Measurements from ENCODE around the gene RAB11FIP3. TPM values are rescaled to one million over a fixed set of nuclear protein-coding genes. Genes with fewer than 3 reads are reported as not detected.
A peak's percentile ranks its signal among the peaks of the same experiment; 100 is the strongest.

The RAB11FIP3 gene
- total and polyA plus RNA-seq, 2 of the 13 experiments (the other 11 are each of a cell fraction or from before 2014, with no cell fraction given), result 34.3 to 57.6 TPM

GRCh38 chr16:520847-521246, 95.4 kb downstream of the RAB11FIP3 start (continued):
- TF ChIP-seq, protein P1, sequence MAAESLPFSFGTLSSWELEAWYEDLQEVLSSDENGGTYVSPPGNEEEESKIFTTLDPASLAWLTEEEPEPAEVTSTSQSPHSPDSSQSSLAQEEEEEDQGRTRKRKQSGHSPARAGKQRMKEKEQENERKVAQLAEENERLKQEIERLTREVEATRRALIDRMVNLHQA (CRISPR knock-in tag; IDR thresholded peaks at IDR 0.05), result no peak
- TF ChIP-seq GRHL1 (CRISPR knock-in tag; conservative IDR thresholded peaks at IDR 0.05) (no peak), GPN1 (CRISPR knock-in tag; IDR thresholded peaks at IDR 0.05; ENCODE audit: borderline replicate concordance) (no peak), KDM4B (CRISPR knock-in tag; IDR thresholded peaks at IDR 0.05) (no peak), NFKBIZ (CRISPR knock-in tag; IDR thresholded peaks at IDR 0.05) (no peak), ZBTB38 (CRISPR knock-in tag; IDR thresholded peaks at IDR 0.05) (0 out of 2 replicates have a peak, but pooled peaks have one; percentile 1), NFYB (CRISPR knock-in tag; IDR thresholded peaks at IDR 0.05) (no peak), ZNF644 (CRISPR knock-in tag; IDR thresholded peaks at IDR 0.05; ENCODE audit: low read depth) (no peak)
- TF ChIP-seq, protein P2, sequence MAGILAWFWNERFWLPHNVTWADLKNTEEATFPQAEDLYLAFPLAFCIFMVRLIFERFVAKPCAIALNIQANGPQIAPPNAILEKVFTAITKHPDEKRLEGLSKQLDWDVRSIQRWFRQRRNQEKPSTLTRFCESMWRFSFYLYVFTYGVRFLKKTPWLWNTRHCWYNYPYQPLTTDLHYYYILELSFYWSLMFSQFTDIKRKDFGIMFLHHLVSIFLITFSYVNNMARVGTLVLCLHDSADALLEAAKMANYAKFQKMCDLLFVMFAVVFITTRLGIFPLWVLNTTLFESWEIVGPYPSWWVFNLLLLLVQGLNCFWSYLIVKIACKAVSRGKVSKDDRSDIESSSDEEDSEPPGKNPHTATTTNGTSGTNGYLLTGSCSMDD (CRISPR knock-in tag; IDR thresholded peaks at IDR 0.05), result no peak

- POLR2A ChIA-PET, result interaction anchor here (1.1 to 2.7 kb wide), 3 partner anchors 12 to 20 kb away, joined by 5 to 12 read pairs (median 7); no protein-coding TSS in a partner anchor
- peaks cover 28% of the 10 kb centered on the region for H3K4me1 ChIP-seq (ENCODE audit: insufficient read depth, low read length)
- WGBS (ENCODE audit: low lambda C conversion rate), result 97% methylated on average over 23 of the region's 34 CpGs
- no peak overlapping the region for H3K4me2 ChIP-seq (ENCODE audit: low read depth, low read length)
- intact Hi-C loops (cut with micrococcal nuclease; ENCODE audit: unreplicated experiment), result no loop called here
- H3K9ac ChIP-seq (ENCODE audit: insufficient read depth, low read depth, low read length), result no peak overlapping the region
- no peak overlapping the region for H2AFZ ChIP-seq (ENCODE audit: low read length)
- no peak overlapping the region for H3K27ac ChIP-seq (ENCODE audit: extremely low read length, insufficient read depth, low read length)
- DNase-seq (ENCODE audit: low spot score) (no peak), FAIRE-seq (no peak), ATAC-seq (no peak)
- H4K20me1 ChIP-seq (ENCODE audit: insufficient read depth, low read length), result no peaks in the 10 kb centered on the region
- peaks cover 11% of the 10 kb centered on the region for H3K79me2 ChIP-seq (ENCODE audit: insufficient read depth, low read length)
- no TSS peak for BruUV-seq (replicated peaks)
- in situ Hi-C loops (cut with HindIII; ENCODE audit: extremely low pct_ligation_motif_present, low pct_unique_long_range_greater_than_20kb), result no loop called here
- H3K4me3 ChIP-seq (replicated peaks in 1 of 3; ENCODE audit: insufficient read depth in 1 of 3, low read depth in 2 of 3, low read length in 3 of 3), result no peak overlapping the region
- H3K9me3 ChIP-seq (ENCODE audit: low read length), result no peaks in the 10 kb centered on the region
- H3K36me3 ChIP-seq (replicated peaks in 1 of 2; ENCODE audit: control insufficient read depth in 1 of 2, insufficient read depth in 2 of 2, low read length in 2 of 2), result peaks cover 20 to 40% of the 10 kb centered on the region in 2 experiments; a peak in 4 of 5 replicates
- no peaks in the 10 kb centered on the region; a peak in 1 of 5 replicates for H3K27me3 ChIP-seq (ENCODE audit: control insufficient read depth in 1 of 2, insufficient read depth in 2 of 2, low read length in 2 of 2)
- CTCF ChIA-PET (ENCODE audit: low intra/inter-chr PET ratio, low total read pairs), result no interaction called here
- TF ChIP-seq AGO2 (optimal IDR thresholded peaks at IDR 0.05; ENCODE audit: low read depth, low read length) (peak; percentile 89), MEIS2 (CRISPR knock-in tag; IDR thresholded peaks at IDR 0.05) (0 out of 2 replicates have a peak, but pooled peaks have one; percentile 17), ZBTB33 (CRISPR knock-in tag; IDR thresholded peaks at IDR 0.05) (peak; percentile 67; the same call in 1 of the 2 replicates), IRF2 (CRISPR knock-in tag; IDR thresholded peaks at IDR 0.05) (no peak), DPF2 (CRISPR knock-in tag; IDR thresholded peaks at IDR 0.05; ENCODE audit: borderline replicate concordance, low read depth) (no peak), ZC3H13 (CRISPR knock-in tag; IDR thresholded peaks at IDR 0.05) (peak; percentile 50; the same call in 1 of the 2 replicates)
Observed at GRCh38 chr16:521381-522210, 96.1 kb downstream of the RAB11FIP3 start.
